Stimulated activated naive CD8-positive, alpha-beta T cell treated with anti-CD3 and anti-CD28 coated beads, Interleukin-15, amount 100 ng/mL, for 72 hours (primary cell): ENCODE measurements around the gene PRRT4.

Source experiments
- ATAC-seq: fragments of 150-1000 bp; cut with Tn5 transposase; 2 replicates; pipeline ENCODE4 v1.10.0; 2021; ENCODE audit warnings: mild to moderate bottlenecking, moderate library complexity
- DNase-seq, 2 donors: peaks; one replicate each; pipeline ENCODE4 v3.0.0; 2021 to 2022
- H3K27ac Mint-ChIP-seq, 2 donors: one replicate each; pipeline ENCODE4 v1.8.0; 2022; ENCODE audit warnings: mild to moderate bottlenecking in 2 of 2, mixed read lengths in 2 of 2, moderate library complexity in 2 of 2
- H3K27me3 Mint-ChIP-seq: one replicate; pipeline ENCODE4 v1.8.0; 2022; ENCODE audit warnings: mixed read lengths
- H3K4me1 Mint-ChIP-seq: one replicate; pipeline ENCODE4 v1.8.0; 2022; ENCODE audit warnings: mild to moderate bottlenecking, mixed read lengths
- H3K4me3 Mint-ChIP-seq, 2 donors: one replicate each; pipeline ENCODE4 v1.8.0; 2022; ENCODE audit warnings: mild to moderate bottlenecking in 2 of 2, mixed read lengths in 2 of 2, moderate library complexity in 1 of 2
- H3K9me3 Mint-ChIP-seq, 2 donors: one replicate each; pipeline ENCODE4 v1.8.0; 2022; ENCODE audit warnings: mixed read lengths in 2 of 2

PRRT4 gene

GRCh38 chr7:128361411-128362379 is at the start of gene PRRT4:
Gene PRRT4, minus strand, starts transcription at chr7:128361690.
- ATAC-seq (peak; percentile 71), DNase-seq (no peak)
- Mint-ChIP-seq H3K9me3 (no peaks in the 10 kb centered on the region), H3K27me3 (peaks cover 95% of the 10 kb centered on the region), H3K4me1 (peaks cover 25% of the 10 kb centered on the region), H3K27ac (peak within 1 kb of the TSS; percentile 77 to 87), H3K4me3 (peak within 1 kb of the TSS; percentile 80 to 94)

GRCh38 chr7:128410451-128410753 is 48.9 kb upstream of the PRRT4 start:
- peaks cover 33% of the 10 kb centered on the region for H3K4me1 Mint-ChIP-seq
- ATAC-seq (no peak), DNase-seq (no peak)
- no peak overlapping the region for H3K27ac Mint-ChIP-seq
- H3K4me3 Mint-ChIP-seq, result peak overlapping the region; percentile 88 to 96
- no peaks in the 10 kb centered on the region for H3K9me3 Mint-ChIP-seq
- peaks cover 11% of the 10 kb centered on the region for H3K27me3 Mint-ChIP-seq

GRCh38 chr7:128409596-128410450 is 48.3 kb upstream of the PRRT4 start, which contains the start of gene IMPDH1:
Gene IMPDH1, minus strand, starts transcription at chr7:128409982. Its CDS starts 81 bp downstream, at chr7:128409901.
- no peaks in the 10 kb centered on the region for H3K9me3 Mint-ChIP-seq
- peaks cover 11% of the 10 kb centered on the region for H3K27me3 Mint-ChIP-seq
- peak within 1 kb of the TSS in 1 of 2 donors; percentile 90 for H3K27ac Mint-ChIP-seq
- peak; percentile 87 for ATAC-seq
- H3K4me1 Mint-ChIP-seq, result peaks cover 37% of the 10 kb centered on the region
- DNase-seq, result peak; percentile 76 to 86
- peak within 1 kb of the TSS; percentile 88 to 96 for H3K4me3 Mint-ChIP-seq

GRCh38 chr7:128408709-128409595 is 47.5 kb upstream of the PRRT4 start:
- peak; percentile 0 for ATAC-seq
- Mint-ChIP-seq H3K4me3 (peak overlapping the region; percentile 88 to 96), H3K27ac (peak overlapping the region in 1 of 2 donors; percentile 90), H3K27me3 (peaks cover 11% of the 10 kb centered on the region), H3K9me3 (no peaks in the 10 kb centered on the region), H3K4me1 (peaks cover 45% of the 10 kb centered on the region)
- DNase-seq, result no peak

- ATAC-seq (no peak), DNase-seq (no peak)
- no peak overlapping the region for H3K27ac Mint-ChIP-seq
- H3K4me1 Mint-ChIP-seq, result peaks cover 55% of the 10 kb centered on the region
- no peaks in the 10 kb centered on the region for H3K9me3 Mint-ChIP-seq
- peak overlapping the region in 1 of 2 donors; percentile 96 for H3K4me3 Mint-ChIP-seq
- peaks cover 2% of the 10 kb centered on the region for H3K27me3 Mint-ChIP-seq
Measured at GRCh38 chr7:128407751-128408708, 46.5 kb upstream of the PRRT4 start.

GRCh38 chr7:128407233-128407589 is 45.7 kb upstream of the PRRT4 start:
- Mint-ChIP-seq H3K9me3 (no peaks in the 10 kb centered on the region), H3K27ac (no peak overlapping the region), H3K27me3 (no peaks in the 10 kb centered on the region), H3K4me3 (no peak overlapping the region), H3K4me1 (peaks cover 61% of the 10 kb centered on the region)
- DNase-seq, result no peak
- ATAC-seq, result no peak

GRCh38 chr7:128406314-128407232 is 45.1 kb upstream of the PRRT4 start:
- H3K4me3 Mint-ChIP-seq, result peak overlapping the region; percentile 78 to 90
- ATAC-seq (no peak), DNase-seq (no peak)
- no peaks in the 10 kb centered on the region for H3K27me3 Mint-ChIP-seq
- peaks cover 61% of the 10 kb centered on the region for H3K4me1 Mint-ChIP-seq
- H3K27ac Mint-ChIP-seq, result peak overlapping the region; percentile 25 to 49
- no peaks in the 10 kb centered on the region for H3K9me3 Mint-ChIP-seq

- ATAC-seq (peak; percentile 14), DNase-seq (peak; percentile 41 to 42)
- Mint-ChIP-seq H3K27ac (peak overlapping the region; percentile 65 to 83), H3K4me3 (peak overlapping the region; percentile 90), H3K4me1 (peaks cover 61% of the 10 kb centered on the region), H3K27me3 (no peaks in the 10 kb centered on the region), H3K9me3 (no peaks in the 10 kb centered on the region)
Measured at GRCh38 chr7:128405471-128406313, 44.2 kb upstream of the PRRT4 start.

GRCh38 chr7:128404886-128405470 is 43.5 kb upstream of the PRRT4 start:
- H3K27ac Mint-ChIP-seq, result peak overlapping the region; percentile 65 to 83
- H3K4me3 Mint-ChIP-seq, result peak overlapping the region; percentile 90
- ATAC-seq (no peak), DNase-seq (no peak)
- no peaks in the 10 kb centered on the region for H3K9me3 Mint-ChIP-seq
- no peaks in the 10 kb centered on the region for H3K27me3 Mint-ChIP-seq
- H3K4me1 Mint-ChIP-seq, result peaks cover 56% of the 10 kb centered on the region

- Mint-ChIP-seq H3K9me3 (no peaks in the 10 kb centered on the region), H3K4me3 (peak overlapping the region; percentile 70 to 90), H3K27ac (peak overlapping the region in 1 of 2 donors; percentile 66), H3K4me1 (peaks cover 54% of the 10 kb centered on the region), H3K27me3 (no peaks in the 10 kb centered on the region)
- DNase-seq (no peak), ATAC-seq (no peak)
Measured at GRCh38 chr7:128404143-128404681, 42.7 kb upstream of the PRRT4 start.

GRCh38 chr7:128403676-128404075 is 42.2 kb upstream of the PRRT4 start:
- Mint-ChIP-seq H3K4me3 (peak overlapping the region; percentile 70 to 90), H3K9me3 (no peaks in the 10 kb centered on the region), H3K27me3 (no peaks in the 10 kb centered on the region), H3K4me1 (peaks cover 48% of the 10 kb centered on the region), H3K27ac (peak overlapping the region in 1 of 2 donors; percentile 4)
- DNase-seq (no peak), ATAC-seq (no peak)

GRCh38 chr7:128402356-128402755 is 40.9 kb upstream of the PRRT4 start:
- Mint-ChIP-seq H3K27me3 (no peaks in the 10 kb centered on the region), H3K4me1 (peaks cover 42% of the 10 kb centered on the region), H3K27ac (no peak overlapping the region), H3K4me3 (no peak overlapping the region), H3K9me3 (no peaks in the 10 kb centered on the region)
- ATAC-seq (no peak), DNase-seq (no peak)
